SK-N-SH (cell line): ENCODE measurements around the gene CP. TPM values are rescaled to one million over a fixed set of nuclear protein-coding genes. Genes with fewer than 3 reads are reported as not detected.

Experiments used
- CTCF ChIA-PET: fragments of 300-600, 350-600 bp; formaldehyde crosslinking; extraction: SDS; loops from one replicate; lab custom pipeline; 2021; lab: Yijun Ruan, JAX
- POLR2A ChIA-PET: fragments of 350-600 bp; sonication (Branson Sonifier 250); formaldehyde crosslinking; extraction: SDS; loops from one replicate; lab custom pipeline; 2020; ENCODE audit warnings: antibody characterized with exemption, inconsistent platforms; lab: Yijun Ruan, JAX
- DNase-seq: peaks from one replicate; pipeline ENCODE4 v3.0.0; 2012
- H2AFZ ChIP-seq: fragments of 200-600 bp; sonication (generic); 2 replicates; pipeline ENCODE4 v1.8.1; 2016; ENCODE audit warnings: antibody characterized with exemption, mild to moderate bottlenecking, low read depth
- H3F3A ChIP-seq: fragments of 200-600 bp; sonication (generic); replicated peaks from 2 replicates; pipeline ENCODE3; 2016; ENCODE audit warnings: antibody characterized with exemption, mild to moderate bottlenecking; ENCODE audit not compliant: insufficient read depth
- H3K27ac ChIP-seq, 2 experiments: fragments of 200-500 bp in 1 of 2; fragments of 200-600 bp in 1 of 2; sonication (Bioruptor generic) in 1 of 2; sonication (generic), shearing (Covaris generic) in 1 of 2; 2 replicates each; pipeline versions ENCODE4 v1.5.1 to v1.6.1; 2014 to 2016; ENCODE audit warnings: low read depth in 2 of 2, inconsistent platforms in 1 of 2, low read length in 1 of 2, mild to moderate bottlenecking in 1 of 2, mixed read lengths in 1 of 2
- H3K27me3 ChIP-seq: fragments of 200-600 bp; sonication (generic), shearing (Covaris generic); 2 replicates; pipeline ENCODE4 v1.6.1; 2016; ENCODE audit warnings: mixed run types; ENCODE audit not compliant: insufficient read depth
- H3K36me3 ChIP-seq, 2 experiments: fragments of 200-500 bp in 1 of 2; fragments of 200-600 bp in 1 of 2; sonication (Bioruptor generic) in 1 of 2; sonication (generic) in 1 of 2; replicated peaks in 1 of 2; 2 replicates each; pipeline versions ENCODE3 to v1.5.1; 2014 to 2016; ENCODE audit warnings: low read length in 1 of 2, mild to moderate bottlenecking in 1 of 2; ENCODE audit not compliant: insufficient read depth in 2 of 2, control insufficient read depth in 1 of 2
- H3K4me1 ChIP-seq, 2 experiments: fragments of 200-500 bp in 1 of 2; fragments of 200-600 bp in 1 of 2; sonication (Bioruptor generic) in 1 of 2; sonication (generic), shearing (Covaris generic) in 1 of 2; 2 replicates each; pipeline versions ENCODE4 v1.5.1 to v1.6.1; 2014 to 2016; ENCODE audit warnings: low read depth in 1 of 2, low read length in 1 of 2, mixed run types in 1 of 2; ENCODE audit not compliant: insufficient read depth in 2 of 2, control insufficient read depth in 1 of 2
- H3K4me2 ChIP-seq: fragments of 200-600 bp; sonication (generic), shearing (Covaris generic); 2 replicates; pipeline ENCODE4 v1.6.1; 2017; ENCODE audit warnings: mixed run types
- H3K4me3 ChIP-seq, 2 experiments: fragments of 200-500 bp in 1 of 2; fragments of 200-600 bp in 1 of 2; sonication (Bioruptor generic) in 1 of 2; sonication (generic), shearing (Covaris generic) in 1 of 2; 2 replicates each; pipeline versions ENCODE4 v1.5.1 to v1.8.1; 2014 to 2016; ENCODE audit warnings: low read depth in 2 of 2, inconsistent platforms in 1 of 2, low read length in 1 of 2, mild to moderate bottlenecking in 1 of 2, mixed read lengths in 1 of 2, moderate library complexity in 1 of 2
- H3K79me2 ChIP-seq: fragments of 200-600 bp; sonication (generic); 2 replicates; pipeline ENCODE4 v1.8.1; 2017; ENCODE audit warnings: mild to moderate bottlenecking; ENCODE audit not compliant: insufficient read depth
- H3K9ac ChIP-seq: fragments of 200-600 bp; sonication (generic); 2 replicates; pipeline ENCODE4 v1.6.1; 2017; ENCODE audit warnings: mixed run types
- H3K9me2 ChIP-seq: fragments of 200-600 bp; sonication (generic); 2 replicates; pipeline ENCODE4 v1.6.1; 2017; ENCODE audit warnings: mixed run types
- H3K9me3 ChIP-seq: fragments of 200-600 bp; sonication (generic); 2 replicates; pipeline ENCODE4 v1.6.1; 2017; ENCODE audit warnings: mixed run types, mild to moderate bottlenecking, moderate library complexity
- H4K20me1 ChIP-seq: fragments of 200-600 bp; sonication (generic); 2 replicates; pipeline ENCODE4 v1.6.1; 2017; ENCODE audit warnings: mild to moderate bottlenecking, mixed run types; ENCODE audit not compliant: insufficient read depth
- CHD2 ChIP-seq: fragments of 150-350 bp; IDR thresholded peaks from 2 replicates; pipeline ENCODE4 v1.6.1; 2018; ENCODE audit warnings: low read length; ENCODE audit not compliant: partially characterized antibody
- EP300 ChIP-seq, 2 experiments: IDR thresholded peaks; 2 replicates each; pipeline versions ENCODE4 v1.4.0 to v1.6.1; 2012; ENCODE audit warnings: borderline replicate concordance in 1 of 2, low read depth in 1 of 2, low read length in 1 of 2
- EZH2phosphoT487 ChIP-seq: fragments of 200-600 bp; sonication (generic); IDR thresholded peaks from 2 replicates; pipeline ENCODE4 v1.6.1; 2017; ENCODE audit warnings: low read depth, mixed run types, mild to moderate bottlenecking, antibody characterized with exemption, moderate library complexity, borderline replicate concordance
- FOSL2 ChIP-seq: IDR thresholded peaks from 2 replicates; pipeline ENCODE4 v1.4.0; 2012; ENCODE audit warnings: low read depth, mild to moderate bottlenecking, moderate library complexity, borderline replicate concordance
- FOXJ3 ChIP-seq: sonication (generic); formaldehyde crosslinking; IDR thresholded peaks from 2 replicates; pipeline ENCODE4 v1.5.1; 2020; ENCODE audit warnings: mild to moderate bottlenecking, missing genetic modification reagents
- FOXM1 ChIP-seq: IDR thresholded peaks from 2 replicates; pipeline ENCODE4 v1.4.0; 2012; ENCODE audit warnings: low read depth, mild to moderate bottlenecking
- GATA2 ChIP-seq: sonication (generic); formaldehyde crosslinking; IDR thresholded peaks from 2 replicates; pipeline ENCODE4 v1.5.0; 2020; ENCODE audit warnings: mild to moderate bottlenecking, missing genetic modification reagents
- JUND ChIP-seq: IDR thresholded peaks from 2 replicates; pipeline ENCODE4 v1.4.0; 2012
- MEF2A ChIP-seq: IDR thresholded peaks from 2 replicates; pipeline ENCODE4 v1.4.0; 2012; ENCODE audit warnings: low read depth, borderline replicate concordance
- RCOR1 ChIP-seq: fragments of 150-350 bp; IDR thresholded peaks from 2 replicates; pipeline ENCODE4 v1.6.1; 2017; ENCODE audit warnings: antibody characterized with exemption, low read length
- RFX5 ChIP-seq: IDR thresholded peaks from 2 replicates; pipeline ENCODE4 v1.6.1; 2012; ENCODE audit warnings: mild to moderate bottlenecking, improper control_type of control experiment, low read length
- RXRA ChIP-seq: IDR thresholded peaks from 2 replicates; pipeline ENCODE4 v1.4.0; 2012; ENCODE audit warnings: low read depth, mild to moderate bottlenecking, borderline replicate concordance
- SIN3A ChIP-seq: IDR thresholded peaks from 2 replicates; pipeline ENCODE4 v1.6.1; 2012; ENCODE audit warnings: low read depth, mild to moderate bottlenecking, low read length, moderate library complexity, borderline replicate concordance
- SMC3 ChIP-seq: IDR thresholded peaks from 2 replicates; pipeline ENCODE4 v1.6.1; 2012; ENCODE audit warnings: low read depth, low read length, improper control_type of control experiment
- TAF1 ChIP-seq: IDR thresholded peaks from 2 replicates; pipeline ENCODE4 v1.6.1; 2012; ENCODE audit warnings: low read depth, mild to moderate bottlenecking, low read length, moderate library complexity, borderline replicate concordance
- TCF12 ChIP-seq: IDR thresholded peaks from 2 replicates; pipeline ENCODE4 v1.4.0; 2012
- YY1 ChIP-seq: IDR thresholded peaks from 2 replicates; pipeline ENCODE4 v1.4.0; 2012; ENCODE audit warnings: low read depth, mild to moderate bottlenecking
- WGBS: methylation state at CpG from one replicate; pipeline ENCODE4 v1.1.6; 2017; ENCODE audit warnings: low lambda C conversion rate; 5-methylcytosine and 5-hydroxymethylcytosine counted together
- polyA plus RNA-seq, 3 experiments: library from polyadenylated mRNA; depleted of rRNA; stranded (reverse); fragments of >200 nt; gene quantifications; 2 replicates each; pipeline ENCODE4 v1.2.3, GENCODE V29; 2012
- TF ChIP-seq, protein P1 (sequence below): fragments of 150-350 bp; IDR thresholded peaks from 2 replicates; pipeline ENCODE4 v1.6.1; 2017; ENCODE audit warnings: antibody characterized with exemption, low read length, low read depth, borderline replicate concordance
- TF ChIP-seq, protein P2 (sequence below): IDR thresholded peaks from 2 replicates; pipeline ENCODE4 v1.4.0; 2012; ENCODE audit warnings: low read depth
- TF ChIP-seq, protein P3 (sequence below): IDR thresholded peaks from 2 replicates; pipeline ENCODE4 v1.4.0; 2012; ENCODE audit warnings: low read depth, borderline replicate concordance
- TF ChIP-seq, protein P4 (sequence below): IDR thresholded peaks from 2 replicates; pipeline ENCODE4; 2012

CP gene
- polyA plus RNA-seq, 1 of the 3 experiments (the other 2 are of a cell fraction): not detected

DNA sequence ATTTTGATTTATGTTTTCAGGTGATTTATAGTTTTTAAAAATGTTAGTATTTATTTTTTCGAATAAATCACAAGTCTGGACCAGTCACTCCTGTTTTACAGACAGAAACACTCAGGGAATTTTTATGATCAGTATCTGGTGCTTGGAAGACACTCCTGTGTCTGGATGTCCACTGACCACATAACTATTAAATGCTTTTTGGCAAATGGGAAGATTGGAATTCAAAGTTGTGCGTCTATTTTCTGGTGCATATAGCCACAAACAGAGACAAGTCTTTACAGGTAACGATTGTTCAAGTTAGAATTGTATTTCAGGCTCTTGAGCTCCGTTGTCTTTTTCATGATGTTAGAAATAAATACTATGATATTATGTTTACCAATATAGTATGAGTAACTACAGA lies 12.2 kb downstream of the CP start:
- POLR2A ChIA-PET: no interaction called here
- TF ChIP-seq SIN3A: no peak
- TF ChIP-seq CHD2: no peak
- TF ChIP-seq SMC3: no peak
- TF ChIP-seq RFX5: no peak
- TF ChIP-seq GATA2 (CRISPR knock-in tag): no peak
- no peak for TF ChIP-seq EP300 (IDR thresholded peaks at IDR 0.05; ENCODE audit: borderline replicate concordance in 1 of 2, low read depth in 1 of 2, low read length in 1 of 2)
- TF ChIP-seq FOXJ3 (CRISPR knock-in tag): no peak
- TF ChIP-seq TAF1: no peak
- no peak for TF ChIP-seq RXRA
- TF ChIP-seq TCF12: no peak
- no peak for TF ChIP-seq JUND
- TF ChIP-seq, protein P1, sequence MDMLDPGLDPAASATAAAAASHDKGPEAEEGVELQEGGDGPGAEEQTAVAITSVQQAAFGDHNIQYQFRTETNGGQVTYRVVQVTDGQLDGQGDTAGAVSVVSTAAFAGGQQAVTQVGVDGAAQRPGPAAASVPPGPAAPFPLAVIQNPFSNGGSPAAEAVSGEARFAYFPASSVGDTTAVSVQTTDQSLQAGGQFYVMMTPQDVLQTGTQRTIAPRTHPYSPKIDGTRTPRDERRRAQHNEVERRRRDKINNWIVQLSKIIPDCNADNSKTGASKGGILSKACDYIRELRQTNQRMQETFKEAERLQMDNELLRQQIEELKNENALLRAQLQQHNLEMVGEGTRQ: no peak
- TF ChIP-seq, protein P2, sequence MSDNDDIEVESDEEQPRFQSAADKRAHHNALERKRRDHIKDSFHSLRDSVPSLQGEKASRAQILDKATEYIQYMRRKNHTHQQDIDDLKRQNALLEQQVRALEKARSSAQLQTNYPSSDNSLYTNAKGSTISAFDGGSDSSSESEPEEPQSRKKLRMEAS: no peak
- TF ChIP-seq, protein P3, sequence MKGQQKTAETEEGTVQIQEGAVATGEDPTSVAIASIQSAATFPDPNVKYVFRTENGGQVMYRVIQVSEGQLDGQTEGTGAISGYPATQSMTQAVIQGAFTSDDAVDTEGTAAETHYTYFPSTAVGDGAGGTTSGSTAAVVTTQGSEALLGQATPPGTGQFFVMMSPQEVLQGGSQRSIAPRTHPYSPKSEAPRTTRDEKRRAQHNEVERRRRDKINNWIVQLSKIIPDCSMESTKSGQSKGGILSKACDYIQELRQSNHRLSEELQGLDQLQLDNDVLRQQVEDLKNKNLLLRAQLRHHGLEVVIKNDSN: no peak

DNA sequence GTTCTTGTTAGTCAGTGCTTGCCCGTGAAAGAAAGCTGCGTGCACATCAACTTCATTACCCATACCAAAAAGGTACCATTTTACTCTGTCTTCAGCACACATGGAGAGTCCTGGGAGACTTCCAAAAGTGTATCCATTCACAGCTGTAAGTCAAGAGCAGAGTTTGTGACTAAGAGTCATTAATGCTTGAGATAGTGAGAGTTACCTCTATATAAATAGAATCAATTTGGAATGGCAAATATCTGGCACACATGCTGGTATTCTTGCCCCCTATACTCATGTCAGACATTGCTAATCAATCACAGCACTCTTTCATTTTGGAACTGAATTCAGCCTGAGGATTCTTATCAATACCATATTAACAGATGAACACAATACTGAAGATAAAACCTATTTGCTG lies 14.2 kb downstream of the CP start:
- peaks cover 0 to 10% of the 10 kb centered on the region in 2 experiments; a peak in 2 of 4 replicates for H3K4me1 ChIP-seq
- CTCF ChIA-PET: interaction anchor here (1.1 to 1.5 kb wide), 2 partner anchors 77 to 252 kb away, joined by 3 to 5 read pairs; no protein-coding TSS in a partner anchor
- peak overlapping the region in 1 of 2 experiments; percentile 43; a peak in 2 of 4 replicates for H3K27ac ChIP-seq
- POLR2A ChIA-PET: no interaction called here
- no peak overlapping the region for H3K9ac ChIP-seq
- no peaks in the 10 kb centered on the region for H4K20me1 ChIP-seq
- no peaks in the 10 kb centered on the region for H3K79me2 ChIP-seq
- TF ChIP-seq, protein P4, sequence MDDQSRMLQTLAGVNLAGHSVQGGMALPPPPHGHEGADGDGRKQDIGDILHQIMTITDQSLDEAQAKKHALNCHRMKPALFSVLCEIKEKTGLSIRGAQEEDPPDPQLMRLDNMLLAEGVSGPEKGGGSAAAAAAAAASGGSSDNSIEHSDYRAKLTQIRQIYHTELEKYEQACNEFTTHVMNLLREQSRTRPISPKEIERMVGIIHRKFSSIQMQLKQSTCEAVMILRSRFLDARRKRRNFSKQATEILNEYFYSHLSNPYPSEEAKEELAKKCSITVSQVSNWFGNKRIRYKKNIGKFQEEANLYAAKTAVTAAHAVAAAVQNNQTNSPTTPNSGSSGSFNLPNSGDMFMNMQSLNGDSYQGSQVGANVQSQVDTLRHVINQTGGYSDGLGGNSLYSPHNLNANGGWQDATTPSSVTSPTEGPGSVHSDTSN: no peak
- no peak for TF ChIP-seq RCOR1
- TF ChIP-seq EZH2phosphoT487: no peak
- TF ChIP-seq MEF2A: no peak
- no peak for TF ChIP-seq FOXM1
- TF ChIP-seq EP300 (IDR thresholded peaks at IDR 0.05; ENCODE audit: borderline replicate concordance in 1 of 2, low read depth in 1 of 2, low read length in 1 of 2): no peak
- no peak for TF ChIP-seq YY1
- TF ChIP-seq FOSL2: no peak
- no peaks in the 10 kb centered on the region for H3F3A ChIP-seq
- no peak overlapping the region for H3K4me2 ChIP-seq
- no peak overlapping the region for H3K4me3 ChIP-seq
- WGBS: 93% methylated on average over 2 of the region's 2 CpGs
- no peaks in the 10 kb centered on the region for H3K9me3 ChIP-seq
- no peaks in the 10 kb centered on the region for H3K27me3 ChIP-seq
- H3K36me3 ChIP-seq: no peaks in the 10 kb centered on the region
- DNase-seq: no peak
- H3K9me2 ChIP-seq: no peaks in the 10 kb centered on the region
- no peak overlapping the region for H2AFZ ChIP-seq

More for the DNA sequence above, 12.2 kb downstream of the CP start:
- WGBS: 73% methylated on average over 4 of the region's 4 CpGs
- Histone ChIP-seq H3K4me1 (peaks cover 0 to 10% of the 10 kb centered on the region in 2 experiments; a peak in 2 of 4 replicates), H3K9me3 (no peaks in the 10 kb centered on the region), H3K79me2 (no peaks in the 10 kb centered on the region), H3K36me3 (no peaks in the 10 kb centered on the region), H2AFZ (no peak overlapping the region), H3K9me2 (no peaks in the 10 kb centered on the region), H3K27me3 (no peaks in the 10 kb centered on the region), H4K20me1 (no peaks in the 10 kb centered on the region), H3K4me2 (no peak overlapping the region), H3F3A (no peaks in the 10 kb centered on the region), H3K4me3 (no peak overlapping the region), H3K27ac (no peak overlapping the region), H3K9ac (no peak overlapping the region)
- CTCF ChIA-PET: interaction anchor here (1.4 kb wide), 1 partner anchor 89 kb away, joined by 3 read pairs; no protein-coding TSS in a partner anchor
- no peak for DNase-seq
